Naive thymus-derived CD4-positive, alpha-beta T cell (primary cell): Measurements from ENCODE around the gene ETNK2. TPM values are rescaled to one million over a fixed set of nuclear protein-coding genes. Genes with fewer than 3 reads are reported as not detected.

ENCODE experiments used
- ATAC-seq: fragments of 150-1000 bp; cut with Tn5 transposase; 2 replicates; pipeline ENCODE4 v1.10.0; 2021; ENCODE audit warnings: mild to moderate bottlenecking, moderate library complexity
- CTCF ChIA-PET: fragments of 350-600 bp; sonication (Branson Sonifier 250); formaldehyde crosslinking; loops from one replicate; lab custom pipeline; 2021; ENCODE audit warnings: antibody characterized with exemption; lab: Charles Lee
- POLR2A ChIA-PET: fragments of 350-600 bp; sonication (Branson Sonifier 250); formaldehyde crosslinking; loops from one replicate; lab custom pipeline; 2021; ENCODE audit warnings: antibody characterized with exemption, inconsistent platforms; lab: Charles Lee
- DNase-seq, 9 donors: peaks; one replicate each; pipeline versions ENCODE4 v3.0.0 to v3.0.0-alpha.2; 2020 to 2022; ENCODE audit warnings: mixed read lengths in 1 of 9
- H3K27ac ChIP-seq: one replicate; pipeline ENCODE4 v1.7.0; 2013; ENCODE audit warnings: mild to moderate bottlenecking, low read depth, low read length, moderate library complexity
- H3K27me3 ChIP-seq, 2 donors: one replicate each; pipeline ENCODE4 v1.7.0; 2013; ENCODE audit warnings: low read length in 2 of 2, mild to moderate bottlenecking in 2 of 2, moderate library complexity in 2 of 2; ENCODE audit not compliant: control insufficient read depth in 2 of 2, insufficient read depth in 2 of 2
- H3K36me3 ChIP-seq, 3 experiments: 1 replicate in 2 of 3; 2 replicates in 1 of 3; pipeline ENCODE4 v1.7.0; 2013; ENCODE audit warnings: low read length in 3 of 3, mild to moderate bottlenecking in 3 of 3, moderate library complexity in 1 of 3; ENCODE audit not compliant: insufficient read depth in 3 of 3, control insufficient read depth in 2 of 3
- H3K4me1 ChIP-seq, 2 donors: one replicate each; pipeline ENCODE4 v1.7.0; 2013; ENCODE audit warnings: low read length in 2 of 2, mild to moderate bottlenecking in 2 of 2, moderate library complexity in 1 of 2; ENCODE audit not compliant: control insufficient read depth in 2 of 2, insufficient read depth in 2 of 2
- H3K4me3 ChIP-seq: 2 replicates; pipeline ENCODE4 v1.7.0; 2013; ENCODE audit warnings: mild to moderate bottlenecking, low read length
- H3K9me3 ChIP-seq, 3 experiments: 1 replicate in 2 of 3; 2 replicates in 1 of 3; pipeline ENCODE4 v1.7.0; 2013; ENCODE audit warnings: low read length in 3 of 3; ENCODE audit not compliant: control insufficient read depth in 2 of 3
- H3K27ac Mint-ChIP-seq, 9 donors: one replicate each; pipeline ENCODE4 v1.8.0; 2020 to 2022; ENCODE audit warnings: mixed read lengths in 9 of 9, mild to moderate bottlenecking in 8 of 9, moderate library complexity in 5 of 9, inconsistent platforms in 2 of 9
- H3K27me3 Mint-ChIP-seq, 5 donors: one replicate each; pipeline ENCODE4 v1.8.0; 2021 to 2022; ENCODE audit warnings: mixed read lengths in 5 of 5, mild to moderate bottlenecking in 1 of 5
- H3K36me3 Mint-ChIP-seq, 5 donors: one replicate each; pipeline ENCODE4 v1.8.0; 2020 to 2022; ENCODE audit warnings: mixed read lengths in 5 of 5, mild to moderate bottlenecking in 3 of 5, inconsistent platforms in 1 of 5
- H3K4me1 Mint-ChIP-seq, 7 donors: one replicate each; pipeline ENCODE4 v1.8.0; 2020 to 2022; ENCODE audit warnings: mixed read lengths in 7 of 7, mild to moderate bottlenecking in 3 of 7, inconsistent platforms in 1 of 7
- H3K4me3 Mint-ChIP-seq, 10 donors: one replicate each; pipeline ENCODE4 v1.8.0; 2020 to 2022; ENCODE audit warnings: mild to moderate bottlenecking in 10 of 10, mixed read lengths in 10 of 10, moderate library complexity in 6 of 10, inconsistent platforms in 2 of 10
- H3K9me3 Mint-ChIP-seq, 11 donors: one replicate each; pipeline ENCODE4 v1.8.0; 2020 to 2022; ENCODE audit warnings: mixed read lengths in 11 of 11, mild to moderate bottlenecking in 4 of 11, inconsistent platforms in 1 of 11, moderate library complexity in 1 of 11
- intact Hi-C, 2 donors: fragments of 100-400 bp; cut with micrococcal nuclease; formaldehyde crosslinking; loops; one replicate each; pipeline ENCODE4 v1.15.1; 2023
- polyA plus RNA-seq, 2 donors: library from polyadenylated mRNA; unstranded; fragments of 300-500 nt; fragmentation: Illumina TruSeq; gene quantifications; one replicate each; pipeline ENCODE4 v1.2.3, GENCODE V29; 2021
- total RNA-seq, 6 experiments: library from RNA in 5 of 6; stranded (reverse) in 5 of 6; gene quantifications; 1 replicate in 5 of 6; 2 replicates in 1 of 6; pipeline ENCODE4 v1.2.3 and lab custom pipeline; 2021 to 2026

The ETNK2 gene
- total and polyA plus RNA-seq, 7 experiments from 2014 or later, result 0.17 to 16.9 (median 4.4) TPM

DNA sequence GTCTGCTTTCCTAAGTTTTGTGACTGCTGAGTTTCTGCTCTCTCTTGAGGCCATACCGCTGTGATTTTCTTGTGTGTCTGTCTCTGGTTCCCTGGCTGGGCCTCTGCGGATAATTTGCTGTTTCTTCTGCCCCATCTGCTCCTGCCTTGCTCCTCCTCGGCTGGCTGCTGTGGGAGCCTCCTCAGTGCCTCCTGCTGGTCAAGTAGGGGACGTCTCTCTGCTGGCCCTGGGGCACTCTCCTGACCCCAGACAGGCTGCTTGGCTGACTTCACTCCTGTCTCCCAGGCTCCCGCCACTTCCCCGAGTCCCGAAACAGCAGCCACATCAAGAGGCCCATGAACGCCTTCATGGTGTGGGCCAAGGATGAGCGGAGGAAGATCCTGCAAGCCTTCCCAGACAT is 28.5 kb downstream of the ETNK2 start:
- H3K4me3 ChIP-seq, result no peak overlapping the region
- no peaks in the 10 kb centered on the region for H3K27me3 ChIP-seq
- Mint-ChIP-seq H3K9me3 (no peaks in the 10 kb centered on the region), H3K4me1 (peaks cover 0 to 7% (median 2%) of the 10 kb centered on the region in 7 donors), H3K27ac (no peak overlapping the region), H3K4me3 (no peak overlapping the region), H3K36me3 (no peaks in the 10 kb centered on the region), H3K27me3 (no peaks in the 10 kb centered on the region)
- ATAC-seq (no peak), DNase-seq (no peak)
- no peaks in the 10 kb centered on the region for H3K4me1 ChIP-seq
- POLR2A ChIA-PET, result no interaction called here
- intact Hi-C loops, result no loop called here
- no peaks in the 10 kb centered on the region for H3K36me3 ChIP-seq
- H3K27ac ChIP-seq, result no peak overlapping the region
- CTCF ChIA-PET, result interaction anchor here (0.7 kb wide), 1 partner anchor 264 kb away, joined by 3 read pairs; no protein-coding TSS in a partner anchor
- H3K9me3 ChIP-seq, result no peaks in the 10 kb centered on the region

- no peaks in the 10 kb centered on the region for H3K9me3 ChIP-seq
- no peak overlapping the region for H3K27ac ChIP-seq
- no peak overlapping the region for H3K4me3 Mint-ChIP-seq
- DNase-seq, result no peak
- no peaks in the 10 kb centered on the region for H3K27me3 ChIP-seq
- ATAC-seq, result no peak
- no peaks in the 10 kb centered on the region for H3K36me3 Mint-ChIP-seq
- H3K27ac Mint-ChIP-seq, result no peak overlapping the region
- POLR2A ChIA-PET, result no interaction called here
- intact Hi-C loops, result no loop called here
- no peaks in the 10 kb centered on the region for H3K9me3 Mint-ChIP-seq
- H3K27me3 Mint-ChIP-seq, result no peaks in the 10 kb centered on the region
- H3K4me1 ChIP-seq, result no peaks in the 10 kb centered on the region
- no peaks in the 10 kb centered on the region for H3K36me3 ChIP-seq
- H3K4me3 ChIP-seq, result no peak overlapping the region
- CTCF ChIA-PET, result no interaction called here
- peaks cover 0 to 5% (median 0%) of the 10 kb centered on the region in 7 donors for H3K4me1 Mint-ChIP-seq
Measured at GRCh38 chr1:204121840-204122555, 29.8 kb downstream of the ETNK2 start.

GRCh38 chr1:204116539-204116938 is 35.3 kb downstream of the ETNK2 start:
- Histone ChIP-seq H3K9me3 (no peaks in the 10 kb centered on the region), H3K4me1 (no peaks in the 10 kb centered on the region), H3K36me3 (no peaks in the 10 kb centered on the region), H3K27ac (no peak overlapping the region), H3K4me3 (no peak overlapping the region), H3K27me3 (no peaks in the 10 kb centered on the region)
- ATAC-seq (no peak), DNase-seq (no peak)
- no peaks in the 10 kb centered on the region for H3K9me3 Mint-ChIP-seq
- CTCF ChIA-PET, result no interaction called here
- no peaks in the 10 kb centered on the region for H3K36me3 Mint-ChIP-seq
- H3K27ac Mint-ChIP-seq, result no peak overlapping the region
- H3K27me3 Mint-ChIP-seq, result no peaks in the 10 kb centered on the region
- POLR2A ChIA-PET, result no interaction called here
- peaks cover 0 to 5% (median 0%) of the 10 kb centered on the region in 7 donors for H3K4me1 Mint-ChIP-seq
- intact Hi-C loops, result no loop called here
- no peak overlapping the region for H3K4me3 Mint-ChIP-seq

- no peak for ATAC-seq
- Mint-ChIP-seq H3K36me3 (no peaks in the 10 kb centered on the region), H3K9me3 (no peaks in the 10 kb centered on the region), H3K27ac (no peak overlapping the region), H3K27me3 (no peaks in the 10 kb centered on the region), H3K4me1 (peaks cover 0 to 5% (median 0%) of the 10 kb centered on the region in 7 donors), H3K4me3 (no peak overlapping the region)
- ChIA-PET CTCF (interaction anchor here (0.7 kb wide), 1 partner anchor 757 kb away, joined by 4 read pairs; no protein-coding TSS in a partner anchor), POLR2A (no interaction called here)
- H3K4me3 ChIP-seq, result no peak overlapping the region
- intact Hi-C loops, result no loop called here
- H3K36me3 ChIP-seq, result no peaks in the 10 kb centered on the region
- DNase-seq, result no peak
- H3K9me3 ChIP-seq, result no peaks in the 10 kb centered on the region
- H3K4me1 ChIP-seq, result no peaks in the 10 kb centered on the region
- no peaks in the 10 kb centered on the region for H3K27me3 ChIP-seq
- H3K27ac ChIP-seq, result no peak overlapping the region
Measured at GRCh38 chr1:204115116-204115515, 36.7 kb downstream of the ETNK2 start.

DNA sequence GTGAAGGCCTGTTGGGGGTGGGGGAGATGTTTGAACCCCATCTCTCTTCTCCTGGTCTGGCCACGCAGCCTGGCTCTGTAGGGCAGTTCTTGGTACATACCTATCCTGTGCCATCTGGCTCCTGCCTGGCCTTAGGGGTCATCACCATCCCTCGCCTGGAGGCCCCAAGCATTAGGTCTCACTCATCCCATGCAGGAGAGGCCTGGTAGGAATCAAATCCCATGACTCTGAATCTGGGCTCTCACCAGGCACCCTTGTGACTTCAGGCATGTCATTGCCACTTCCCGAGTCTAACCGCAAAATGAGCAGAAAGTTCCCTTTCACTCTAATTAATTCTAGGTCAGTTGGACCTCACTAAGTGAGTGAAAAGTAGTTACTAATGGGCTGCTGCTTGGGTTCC is 37.2 kb downstream of the ETNK2 start:
- H3K36me3 Mint-ChIP-seq, result no peaks in the 10 kb centered on the region
- no peak for DNase-seq
- CTCF ChIA-PET, result no interaction called here

GRCh38 chr1:204113896-204114295 is 37.9 kb downstream of the ETNK2 start:
- H3K9me3 Mint-ChIP-seq, result no peaks in the 10 kb centered on the region
- Histone ChIP-seq H3K4me1 (no peaks in the 10 kb centered on the region), H3K36me3 (no peaks in the 10 kb centered on the region), H3K27ac (no peak overlapping the region), H3K27me3 (no peaks in the 10 kb centered on the region), H3K9me3 (no peaks in the 10 kb centered on the region), H3K4me3 (no peak overlapping the region)
- H3K27ac Mint-ChIP-seq, result no peak overlapping the region
- H3K4me1 Mint-ChIP-seq, result peaks cover 0 to 5% (median 0%) of the 10 kb centered on the region in 7 donors
- ATAC-seq, result no peak
- no peaks in the 10 kb centered on the region for H3K27me3 Mint-ChIP-seq
- ChIA-PET POLR2A (no interaction called here), CTCF (interaction anchor here (0.6 to 1.1 kb wide), 2 partner anchors 16 to 197 kb away, joined by 3 read pairs; no protein-coding TSS in a partner anchor)
- no peak for DNase-seq
- no peaks in the 10 kb centered on the region for H3K36me3 Mint-ChIP-seq
- no peak overlapping the region for H3K4me3 Mint-ChIP-seq
- intact Hi-C loops, result no loop called here

More for the DNA sequence above, 37.2 kb downstream of the ETNK2 start:
- intact Hi-C loops, result no loop called here
- H3K4me1 Mint-ChIP-seq, result peaks cover 0 to 5% (median 0%) of the 10 kb centered on the region in 7 donors
- Histone ChIP-seq H3K4me1 (no peaks in the 10 kb centered on the region), H3K36me3 (no peaks in the 10 kb centered on the region), H3K9me3 (no peaks in the 10 kb centered on the region), H3K27me3 (no peaks in the 10 kb centered on the region), H3K4me3 (no peak overlapping the region), H3K27ac (no peak overlapping the region)
- H3K27me3 Mint-ChIP-seq, result no peaks in the 10 kb centered on the region
- peak; percentile 64 for ATAC-seq
- H3K27ac Mint-ChIP-seq, result no peak overlapping the region
- no peaks in the 10 kb centered on the region for H3K9me3 Mint-ChIP-seq
- POLR2A ChIA-PET, result no interaction called here
- no peak overlapping the region for H3K4me3 Mint-ChIP-seq
